ENCODE data around the gene LBP.
A peak's percentile ranks its signal among the peaks of the same experiment; 100 is the strongest.
"Not testable (repeated sequence)": the region's sequence is repeated elsewhere in the genome, so short reads cannot be mapped to it uniquely, and the experiment has no call there.

Gene LBP, protein sequence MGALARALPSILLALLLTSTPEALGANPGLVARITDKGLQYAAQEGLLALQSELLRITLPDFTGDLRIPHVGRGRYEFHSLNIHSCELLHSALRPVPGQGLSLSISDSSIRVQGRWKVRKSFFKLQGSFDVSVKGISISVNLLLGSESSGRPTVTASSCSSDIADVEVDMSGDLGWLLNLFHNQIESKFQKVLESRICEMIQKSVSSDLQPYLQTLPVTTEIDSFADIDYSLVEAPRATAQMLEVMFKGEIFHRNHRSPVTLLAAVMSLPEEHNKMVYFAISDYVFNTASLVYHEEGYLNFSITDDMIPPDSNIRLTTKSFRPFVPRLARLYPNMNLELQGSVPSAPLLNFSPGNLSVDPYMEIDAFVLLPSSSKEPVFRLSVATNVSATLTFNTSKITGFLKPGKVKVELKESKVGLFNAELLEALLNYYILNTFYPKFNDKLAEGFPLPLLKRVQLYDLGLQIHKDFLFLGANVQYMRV

GRCh38 chr20:38346247-38346651 lies at the start of gene LBP:
LBP (plus strand) TSS chr20:38346482; CDS start chr20:38346517, 35 bp downstream.
- no peak for DNase-seq

- DNase-seq = no peak
These were observed 48.2 kb upstream of the LBP start for GRCh38 chr20:38297916-38298674.

DNA sequence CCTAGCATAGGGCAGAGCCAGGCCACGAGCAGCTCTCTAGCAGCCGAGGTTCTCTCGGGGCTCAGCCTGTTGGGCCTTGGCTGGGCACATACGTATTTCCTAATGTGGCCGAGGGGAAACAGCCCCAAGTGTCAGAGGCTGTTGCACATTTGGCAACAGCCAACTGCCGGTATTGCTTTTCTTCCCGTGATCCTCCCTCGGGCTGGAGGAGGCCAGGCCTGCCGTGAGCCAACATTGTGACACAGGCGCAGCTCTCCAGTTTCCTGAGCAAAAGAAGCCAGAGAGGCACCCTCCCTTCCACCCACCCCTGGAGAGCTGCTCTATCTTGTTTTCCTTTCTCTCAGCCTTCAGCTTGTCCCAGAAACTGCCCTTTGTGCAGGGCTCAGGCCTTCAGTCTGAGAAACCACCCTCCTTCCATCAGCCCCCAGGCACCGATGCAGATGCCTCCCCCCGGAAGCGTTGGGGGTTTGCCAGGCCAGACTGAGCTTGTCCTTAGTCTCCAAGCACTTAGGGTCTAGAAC lies 47.5 kb upstream of the LBP start:
- no peak for DNase-seq

- DNase-seq = no peak
These were observed 46.3 kb upstream of the LBP start for GRCh38 chr20:38299963-38300362.

- DNase-seq = no peak
These were observed 45.8 kb upstream of the LBP start for GRCh38 chr20:38300438-38300837.

DNA sequence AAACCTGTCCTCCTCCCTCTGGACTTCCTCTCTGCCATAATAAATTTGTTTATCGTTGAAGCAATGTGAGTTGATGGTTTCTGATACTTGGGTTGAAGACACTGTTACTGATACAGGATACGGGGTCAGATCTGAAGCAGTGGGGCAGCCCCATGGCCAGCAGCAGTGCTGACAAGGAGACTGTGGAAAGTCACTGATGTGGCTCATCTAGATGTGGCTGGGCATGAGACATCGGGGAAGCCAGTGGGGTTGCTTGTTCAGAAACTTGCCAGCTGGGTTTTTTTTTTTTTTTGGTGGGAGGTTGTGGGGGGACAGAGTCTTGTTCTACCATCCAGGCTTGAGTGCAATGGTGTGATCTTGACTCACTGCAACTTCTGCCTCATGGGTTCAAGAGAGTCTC lies 45.0 kb upstream of the LBP start:
- peak in 1 of 2 experiments; percentile 4 for DNase-seq

DNA sequence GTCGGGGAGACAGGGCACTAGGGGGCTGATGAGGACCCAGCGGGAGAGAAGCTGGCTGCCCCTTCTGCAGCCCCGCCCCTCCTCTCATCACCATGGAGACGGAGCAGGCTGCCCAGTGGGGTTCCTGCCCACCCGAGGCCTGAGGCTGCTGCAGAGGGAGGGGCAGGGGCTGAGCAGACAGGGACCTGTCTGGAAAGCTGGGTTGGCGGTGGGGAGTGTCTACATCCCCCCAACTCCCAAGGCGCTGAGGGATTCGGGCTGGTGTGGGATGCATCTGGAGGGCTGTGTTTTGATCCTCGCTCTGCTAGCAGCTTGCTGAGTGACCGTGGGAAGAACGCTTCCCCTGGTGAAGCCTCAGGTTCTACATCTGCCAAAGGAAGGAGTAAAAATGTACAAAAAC lies 43.5 kb upstream of the LBP start:
- no peak for DNase-seq

GRCh38 chr20:38303908-38304379 lies 42.3 kb upstream of the LBP start, which contains the start of gene BPI:
BPI (plus strand) TSS chr20:38304156; CDS start chr20:38304224, 68 bp downstream.
- peak; percentile 7 to 20 for DNase-seq

DNA sequence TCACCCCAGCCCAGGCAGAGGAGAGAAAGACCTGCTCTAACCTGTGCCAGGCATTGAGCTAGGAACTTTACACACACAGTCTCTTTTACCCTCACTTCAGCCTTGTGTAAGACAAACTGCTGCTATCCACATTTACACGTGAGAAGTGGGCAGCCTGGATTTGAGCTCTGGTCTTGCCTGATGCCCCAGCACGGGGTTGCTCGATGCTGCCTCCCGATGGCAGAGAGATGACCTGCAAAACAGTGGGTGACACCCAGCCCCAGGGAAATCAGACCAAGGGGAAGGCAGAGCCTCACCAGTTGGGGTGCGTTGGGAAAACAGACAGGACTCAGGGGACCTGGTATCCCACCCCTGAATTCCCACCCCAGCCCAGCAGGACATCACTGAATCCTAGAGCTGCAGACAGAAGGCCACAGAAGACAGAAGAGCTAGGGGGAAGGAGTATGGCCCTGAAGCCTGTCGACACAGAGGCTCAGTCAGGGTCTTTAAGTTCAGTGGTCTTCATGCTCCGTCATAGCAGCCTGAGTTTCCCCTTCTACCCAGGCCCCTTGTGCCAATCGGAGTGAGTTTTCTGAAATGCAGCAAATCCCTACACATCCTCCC lies 41.3 kb upstream of the LBP start:
- DNase-seq = peak; percentile 32 to 41

- DNase-seq = no peak
These were observed 40.7 kb upstream of the LBP start for GRCh38 chr20:38305541-38305940.

- DNase-seq = no peak
These were observed 39.9 kb upstream of the LBP start for GRCh38 chr20:38306379-38306778.

DNA sequence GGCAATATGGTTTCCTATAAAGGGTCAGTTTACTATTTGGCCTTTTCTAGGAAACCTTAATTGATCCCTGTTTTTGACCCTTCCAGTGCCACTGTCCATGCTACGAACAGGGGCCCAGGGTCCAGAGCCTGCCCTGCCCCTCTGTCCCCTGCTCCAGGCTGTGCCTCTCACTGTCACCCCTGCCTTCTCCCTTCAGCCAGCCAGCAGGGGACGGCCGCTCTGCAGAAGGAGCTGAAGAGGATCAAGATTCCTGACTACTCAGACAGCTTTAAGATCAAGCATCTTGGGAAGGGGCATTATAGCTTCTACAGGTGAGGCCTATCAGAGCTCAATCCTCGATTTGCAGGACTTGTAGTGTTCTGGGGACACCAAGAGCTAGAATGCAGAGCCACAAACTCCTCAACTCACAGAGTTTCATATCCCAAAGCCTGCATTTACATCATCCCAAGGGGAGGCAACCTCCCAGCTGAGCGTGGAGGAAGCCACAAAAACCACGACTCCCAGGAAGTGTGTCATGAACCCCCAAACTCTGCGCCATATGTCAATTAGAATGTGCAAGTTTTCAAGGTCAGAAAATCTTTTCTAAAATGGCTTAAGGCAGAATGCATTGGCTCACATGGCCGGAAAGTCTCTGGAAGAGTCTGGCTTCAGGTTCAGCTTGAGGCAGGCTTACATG lies 38.8 kb upstream of the LBP start:
- no peak for DNase-seq

GRCh38 chr20:38308047-38308438 lies 38.2 kb upstream of the LBP start:
- no peak for DNase-seq

GRCh38 chr20:38308447-38308846 lies 37.8 kb upstream of the LBP start:
- no peak for DNase-seq

DNA sequence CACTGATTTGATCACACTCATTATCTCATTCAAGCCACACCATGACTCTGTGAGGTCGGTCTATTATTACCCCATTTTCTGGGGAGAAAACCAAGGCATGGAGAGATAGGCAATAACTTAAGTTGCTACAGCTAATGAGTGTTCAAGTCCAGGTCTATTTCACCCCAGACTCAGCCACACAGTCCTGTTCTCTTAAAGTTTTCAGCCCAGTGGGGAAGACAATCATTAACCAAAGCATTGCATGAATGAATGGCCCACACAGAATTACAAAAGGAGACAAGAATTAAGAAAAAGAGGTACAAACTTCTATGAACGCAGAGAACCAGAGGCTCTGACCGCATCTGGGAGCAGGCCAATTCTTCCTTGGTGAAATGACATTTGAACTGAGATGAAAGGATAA lies 35.2 kb upstream of the LBP start:
- DNase-seq = no peak

GRCh38 chr20:38311491-38311890 lies 34.8 kb upstream of the LBP start:
- no peak for DNase-seq

DNA sequence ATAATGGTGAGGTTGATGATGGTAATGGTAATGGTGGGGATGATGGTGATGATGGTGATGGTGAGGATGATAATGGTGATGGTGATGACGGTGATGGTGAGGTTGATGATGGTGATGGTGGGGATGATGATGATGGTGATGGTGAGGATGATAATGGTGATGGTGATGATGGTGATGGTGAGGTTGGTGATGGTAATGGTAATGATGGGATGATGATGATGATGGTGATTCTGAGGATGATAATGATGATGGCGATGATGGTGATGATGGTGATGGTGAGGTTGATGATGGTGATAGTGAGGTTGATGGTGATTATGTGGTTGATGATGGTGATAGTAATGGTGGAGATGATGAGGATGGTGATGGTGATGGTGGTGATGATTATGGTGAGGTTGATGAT lies 32.6 kb upstream of the LBP start:
- no peak for DNase-seq

DNA sequence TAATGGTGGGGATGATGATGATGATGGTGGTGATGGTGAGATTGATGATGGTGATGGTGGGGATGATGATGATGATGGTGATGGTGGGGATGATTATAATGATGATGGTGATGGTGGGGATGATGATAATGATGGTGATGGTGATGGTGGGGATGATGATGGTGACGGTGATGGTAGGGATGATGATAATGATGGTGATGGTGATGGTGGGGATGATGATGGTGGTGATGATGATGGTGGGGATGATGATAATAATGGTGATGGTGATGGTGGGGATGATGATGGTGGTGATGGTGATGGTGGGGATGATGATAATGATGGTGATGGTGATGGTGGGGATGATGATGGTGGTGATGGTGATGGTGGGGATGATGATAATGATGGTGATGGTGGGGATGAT lies 31.9 kb upstream of the LBP start:
- DNase-seq = not testable (repeated sequence)

DNA sequence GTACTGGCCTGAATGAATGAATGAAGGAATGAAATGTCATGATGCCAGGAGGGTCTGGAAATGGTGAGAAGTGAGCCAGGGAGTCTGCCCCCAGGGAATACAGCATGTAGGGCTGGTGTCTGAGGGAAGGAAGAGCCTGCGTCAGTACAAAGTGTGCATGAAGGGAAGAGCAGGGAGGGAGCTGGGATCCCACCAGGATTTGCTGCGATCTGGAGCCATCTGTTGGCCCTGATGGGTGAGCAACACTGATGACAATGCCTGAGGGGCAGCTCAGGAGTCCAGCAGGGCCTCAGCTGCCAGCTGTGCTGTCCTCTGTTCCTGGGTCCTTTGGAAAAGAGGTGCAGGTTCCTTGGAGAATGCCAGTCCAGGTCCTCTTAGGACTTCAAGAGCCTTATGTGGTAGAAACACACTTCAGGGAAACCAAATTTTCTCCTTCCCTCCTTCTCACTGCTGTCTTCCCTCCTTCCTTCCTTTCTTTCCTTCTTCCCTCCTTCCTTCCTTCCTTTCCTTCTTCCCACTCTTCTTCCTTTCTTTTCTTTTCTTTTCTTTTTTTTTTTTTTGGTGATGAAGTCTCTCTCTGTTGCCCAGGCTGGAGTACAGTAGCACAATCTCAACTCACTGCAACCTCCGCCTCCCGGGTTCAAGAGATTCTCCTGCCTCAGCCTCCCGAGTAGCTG lies 30.9 kb upstream of the LBP start:
- no peak for DNase-seq

DNA sequence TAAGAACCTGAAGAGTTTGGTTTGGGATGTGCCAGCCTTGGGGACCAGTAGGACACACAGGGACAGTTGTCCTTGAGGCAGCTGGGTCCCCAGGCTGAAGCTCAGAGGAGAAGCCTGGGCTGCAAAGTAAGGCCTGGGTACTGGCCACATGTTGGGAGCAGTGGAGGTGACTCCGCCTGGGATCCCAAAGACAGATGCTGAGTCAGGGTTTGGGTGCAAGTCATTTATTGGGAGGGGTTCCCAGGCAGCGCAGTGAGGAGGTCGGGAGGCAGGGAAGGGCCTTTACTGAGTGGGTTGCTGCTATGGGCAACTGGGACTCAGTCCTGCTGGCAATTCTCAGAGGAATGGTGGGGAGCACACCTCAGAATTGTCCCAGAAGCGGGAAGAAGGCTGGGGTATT lies 29.9 kb upstream of the LBP start:
- DNase-seq = no peak

DNA sequence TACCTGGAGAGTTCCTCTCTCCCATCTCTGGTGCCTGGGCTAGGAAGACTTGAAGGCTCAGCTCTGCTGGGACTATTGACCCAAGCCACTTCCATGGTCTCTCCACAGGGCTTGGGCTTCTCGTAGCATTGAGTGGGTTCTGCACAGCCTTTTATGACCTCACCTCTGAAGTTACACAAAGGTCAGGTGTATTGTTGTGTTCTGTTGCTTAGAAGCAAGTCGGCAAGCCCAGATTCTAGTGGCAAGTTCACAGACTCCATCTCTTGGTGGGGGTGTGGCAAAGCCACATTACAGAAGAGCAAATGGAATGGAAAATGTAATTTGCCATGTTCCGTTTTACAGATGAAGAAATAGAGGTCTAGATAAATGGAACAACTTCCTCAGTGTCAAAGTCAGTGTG lies 28.9 kb upstream of the LBP start:
- DNase-seq = no peak

DNA sequence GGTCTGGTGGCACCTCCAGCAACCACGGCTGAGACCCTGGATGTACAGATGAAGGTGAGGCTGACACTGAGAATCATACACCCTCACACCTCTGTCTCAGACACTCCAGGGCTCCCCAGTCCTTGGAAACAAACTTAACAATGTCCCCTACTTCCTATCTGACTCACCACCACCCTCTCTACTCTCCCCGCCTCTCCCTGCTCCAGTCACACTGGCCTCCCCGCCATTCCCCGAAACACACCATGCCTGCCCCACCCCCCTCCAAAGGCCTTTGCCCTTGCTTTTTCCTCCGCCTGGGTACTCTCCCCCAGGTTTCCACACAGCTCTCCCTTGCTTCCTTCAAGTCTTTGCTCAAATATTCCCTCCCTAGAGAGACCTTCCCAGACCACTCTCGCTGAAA lies 26.1 kb upstream of the LBP start:
- no peak for DNase-seq

Data from activated CD4-positive, alpha-beta T cell treated with anti-CD3 and anti-CD28 coated beads, Interleukin-2, amount 50 U/mL, for 48 hours (primary cell).